Mucosa of descending colon (tissue), 3 donors: ENCODE results near the gene P2RX5. TPM values are rescaled to one million over a fixed set of nuclear protein-coding genes. Genes with fewer than 3 reads are reported as not detected.
A peak's percentile ranks its signal among the peaks of the same experiment; 100 is the strongest.

Experiments
- ATAC-seq: fragments of 200-7000 bp; cut with Tn5 transposase; one replicate; pipeline ENCODE4 v1.9.1; 2020; ENCODE audit warnings: mild to moderate bottlenecking, moderate library complexity
- DNase-seq, 3 donors: peaks; one replicate each; pipeline ENCODE4 v3.0.0-alpha.2; 2020
- H3K36me3 ChIP-seq: fragments of 200-600 bp; one replicate; pipeline ENCODE4 v1.8.0; 2021; ENCODE audit warnings: low read depth, mild to moderate bottlenecking
- H3K4me1 ChIP-seq: fragments of 200-600 bp; one replicate; pipeline ENCODE4 v1.8.0; 2021; ENCODE audit warnings: low read depth, mild to moderate bottlenecking
- H3K4me3 ChIP-seq: fragments of 200-600 bp; one replicate; pipeline ENCODE4 v1.8.0; 2021; ENCODE audit warnings: mild to moderate bottlenecking
- H3K9me3 ChIP-seq: fragments of 200-600 bp; one replicate; pipeline ENCODE4 v1.8.0; 2021; ENCODE audit warnings: mild to moderate bottlenecking
- CTCF ChIP-seq: fragments of 200-600 bp; IDR thresholded peaks from one replicate; pipeline ENCODE4 v1.8.0; 2022; ENCODE audit warnings: antibody characterized with exemption, mild to moderate bottlenecking
- intact Hi-C, 2 donors: fragments of 100-400 bp; cut with DNase I in 1 of 2; cut with micrococcal nuclease in 1 of 2; formaldehyde crosslinking; loops; one replicate each; pipeline versions ENCODE4 v1.11.0 to v1.11.1; 2022; cut with DNase I, micrococcal nuclease
- long read RNA-seq, 2 donors: library from polyadenylated mRNA; unstranded; transcript quantifications; one replicate each; pipeline ENCODE4 v2.0.0, GENCODE V29; 2019 to 2021
- total RNA-seq, 3 donors: library from RNA; stranded (reverse); fragmentation: NEBNext Ultra II Directional in 2 of 3; extraction: Animal tissue kit (Norgen Biotek cat#: 25700) in 2 of 3; gene quantifications; one replicate each; pipeline versions ENCODE4 v1.2.1 to v1.2.4, GENCODE V29; 2021 to 2023
- donor health status: DM: no; HTN: no; CAD: no; lungs with moderate emphysema.
- donor health status: DM: no; HTN: no; CAD: no.
- donor health status: DM: no; HTN: yes; CAD: no.

Gene P2RX5
- 1 to 10 TPM in 2 of 3 donors, under 1 TPM in 1; 0.73 to 2.6 (median 2.2) TPM for total RNA-seq
- long read RNA-seq, donor 1, partial matches to known transcripts: 0 of 1 reads
- long read RNA-seq, donor 1, other reads (novel, unspliced or antisense): 1 of 1 reads
- long read RNA-seq, donor 2, partial matches to known transcripts: 0 of 1 reads
- long read RNA-seq, donor 2, other reads (novel, unspliced or antisense): 0 of 1 reads

- no peak within 1 kb of the TSS for H3K4me3 ChIP-seq
- DNase-seq: peak in 2 of 3 donors; percentile 51 to 81
- ATAC-seq: peak; percentile 75
- no peaks in the 10 kb centered on the region for H3K36me3 ChIP-seq
- intact Hi-C loops: no loop called here
- no peak for TF ChIP-seq CTCF
- peaks cover 6% of the 10 kb centered on the region for H3K9me3 ChIP-seq
- peaks cover 8% of the 10 kb centered on the region for H3K4me1 ChIP-seq
Measured at GRCh38 chr17:3695723-3696411, at the start of gene P2RX5. Gene P2RX5, minus strand, starts transcription at chr17:3696155. Its CDS starts 150 bp downstream, at chr17:3696005.

GRCh38 chr17:3745071-3745470 is 49.1 kb upstream of the P2RX5 start:
- no peak for TF ChIP-seq CTCF
- ATAC-seq: no peak
- intact Hi-C loops: no loop called here

GRCh38 chr17:3744014-3744413 is 48.1 kb upstream of the P2RX5 start:
- no peak for TF ChIP-seq CTCF
- DNase-seq (no peak), ATAC-seq (no peak)
- peaks cover under 1% of the 10 kb centered on the region for H3K4me1 ChIP-seq
- no peaks in the 10 kb centered on the region for H3K36me3 ChIP-seq
- H3K4me3 ChIP-seq: no peak overlapping the region
- intact Hi-C loops: no loop called here
- no peaks in the 10 kb centered on the region for H3K9me3 ChIP-seq

More at GRCh38 chr17:3745071-3745470, 49.1 kb upstream of the P2RX5 start:
- H3K36me3 ChIP-seq: no peaks in the 10 kb centered on the region
- H3K9me3 ChIP-seq: no peaks in the 10 kb centered on the region
- H3K4me1 ChIP-seq: no peaks in the 10 kb centered on the region
- no peak overlapping the region for H3K4me3 ChIP-seq
- no peak for DNase-seq

- Histone ChIP-seq H3K9me3 (no peaks in the 10 kb centered on the region), H3K4me3 (no peak overlapping the region), H3K36me3 (no peaks in the 10 kb centered on the region), H3K4me1 (peaks cover 13% of the 10 kb centered on the region)
- peak in 2 of 3 donors; percentile 34 to 50 for DNase-seq
- intact Hi-C loops: no loop called here
- no peak for TF ChIP-seq CTCF
- peak; percentile 23 for ATAC-seq
Measured at GRCh38 chr17:3740611-3741073, 44.7 kb upstream of the P2RX5 start.

GRCh38 chr17:3739422-3740124 is 43.6 kb upstream of the P2RX5 start:
- no peaks in the 10 kb centered on the region for H3K9me3 ChIP-seq
- intact Hi-C loops: loop anchor here in 1 of 2 donors (5.0 kb wide), 1 partner anchor 103 kb away; no protein-coding TSS in a partner anchor
- no peaks in the 10 kb centered on the region for H3K36me3 ChIP-seq
- H3K4me1 ChIP-seq: peaks cover 13% of the 10 kb centered on the region
- DNase-seq (peak in 1 of 3 donors; percentile 42), ATAC-seq (no peak)
- no peak overlapping the region for H3K4me3 ChIP-seq
- no peak for TF ChIP-seq CTCF
